HT1080 (cell line): ENCODE data around the gene ZXDC. TPM values are rescaled to one million over a fixed set of nuclear protein-coding genes. Genes with fewer than 3 reads are reported as not detected.

Experiments used
- DNase-seq: peaks from one replicate; pipeline ENCODE4 v3.0.0-alpha.2; 2015; ENCODE audit warnings: low read depth
- total RNA-seq: library from RNA; depleted of rRNA; stranded (reverse); fragments of >200 nt; shearing (Covaris generic); gene quantifications from 2 replicates; pipeline ENCODE4 v1.2.3, GENCODE V29; 2014

ZXDC gene
- total RNA-seq, 1 experiment from 2014 or later = 31.7 TPM

DNA sequence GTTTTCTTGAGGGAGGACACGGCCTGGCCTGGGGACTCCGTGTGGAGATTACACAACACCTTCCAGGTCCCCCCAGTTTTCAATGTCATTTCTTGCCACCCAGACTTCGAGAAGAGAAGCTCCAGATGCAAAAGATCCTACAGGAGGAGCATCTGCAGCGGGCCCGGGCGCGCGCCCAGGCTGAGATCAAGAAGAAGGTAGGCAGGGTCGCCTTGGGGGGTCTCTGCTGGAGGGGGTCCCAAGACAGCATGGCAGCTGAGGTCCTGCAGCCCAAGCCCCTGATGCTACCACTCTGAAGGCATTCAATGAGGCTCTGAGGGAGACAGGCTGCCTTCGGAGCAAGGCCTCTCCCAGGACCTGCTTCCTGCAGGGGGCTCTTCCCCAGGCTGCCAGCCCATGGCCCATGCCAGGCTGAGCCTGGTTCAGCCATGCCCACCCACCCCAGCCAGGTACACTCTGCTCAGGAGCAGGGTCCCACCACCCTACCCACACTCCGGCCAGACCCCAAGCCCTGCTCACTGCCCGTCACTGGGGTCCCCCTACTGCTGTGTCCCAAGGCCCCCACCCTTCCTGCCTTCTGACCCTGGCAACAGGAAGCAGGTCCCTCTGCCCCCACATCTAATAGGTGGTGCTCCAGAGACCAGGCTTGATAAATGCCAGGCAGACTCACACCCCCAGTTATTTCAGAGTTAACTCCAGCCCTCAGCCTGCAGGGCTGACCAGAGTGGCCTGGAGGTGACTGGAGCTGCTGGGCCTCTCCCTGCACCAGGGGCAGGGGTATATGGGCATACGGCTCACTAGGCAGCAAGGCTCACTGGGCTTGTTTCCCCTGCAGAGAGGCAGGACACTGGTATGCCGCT lies 40.0 kb downstream of the ZXDC start:
- no peak for DNase-seq

DNA sequence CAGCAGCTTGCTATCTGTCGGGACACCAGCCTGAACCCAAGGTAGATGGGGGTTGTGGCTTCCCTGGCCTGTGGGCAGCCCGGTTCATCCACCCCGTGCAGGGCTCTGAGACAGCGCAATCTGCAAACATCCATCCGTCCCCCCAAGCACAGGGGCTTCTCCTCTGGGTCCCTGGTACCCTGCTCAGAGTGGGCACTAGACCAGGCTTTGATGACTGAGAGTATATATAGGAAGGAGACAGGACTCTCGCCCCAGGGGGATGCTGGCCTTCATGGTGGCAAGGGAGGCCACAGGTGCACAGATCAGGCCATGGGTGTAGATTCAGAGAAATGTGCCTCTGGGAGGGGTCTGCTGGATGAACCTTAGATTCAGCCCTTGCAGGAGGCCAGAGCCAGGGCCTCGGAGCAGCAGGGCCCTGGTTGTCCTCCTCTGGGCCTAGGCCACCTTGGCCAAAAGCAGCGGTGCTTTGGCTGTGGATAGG lies 40.7 kb downstream of the ZXDC start:
- DNase-seq = no peak

DNA sequence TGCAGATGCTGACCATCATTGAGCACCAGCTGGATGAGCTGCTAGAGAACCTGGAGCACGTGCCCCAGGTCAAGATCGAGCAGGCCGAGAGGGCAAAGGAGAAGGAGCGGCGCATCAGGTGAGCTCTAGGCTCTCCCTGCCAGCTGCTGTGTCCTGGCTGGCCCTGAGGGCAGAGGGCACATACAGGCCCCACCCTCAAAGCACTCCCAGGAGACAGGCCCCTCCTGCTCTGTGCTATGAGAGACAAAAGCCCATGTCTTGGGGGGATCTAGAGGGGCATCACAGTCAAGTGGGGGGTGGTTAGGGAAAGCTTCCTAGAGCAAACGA lies 41.5 kb downstream of the ZXDC start:
- DNase-seq = no peak

DNA sequence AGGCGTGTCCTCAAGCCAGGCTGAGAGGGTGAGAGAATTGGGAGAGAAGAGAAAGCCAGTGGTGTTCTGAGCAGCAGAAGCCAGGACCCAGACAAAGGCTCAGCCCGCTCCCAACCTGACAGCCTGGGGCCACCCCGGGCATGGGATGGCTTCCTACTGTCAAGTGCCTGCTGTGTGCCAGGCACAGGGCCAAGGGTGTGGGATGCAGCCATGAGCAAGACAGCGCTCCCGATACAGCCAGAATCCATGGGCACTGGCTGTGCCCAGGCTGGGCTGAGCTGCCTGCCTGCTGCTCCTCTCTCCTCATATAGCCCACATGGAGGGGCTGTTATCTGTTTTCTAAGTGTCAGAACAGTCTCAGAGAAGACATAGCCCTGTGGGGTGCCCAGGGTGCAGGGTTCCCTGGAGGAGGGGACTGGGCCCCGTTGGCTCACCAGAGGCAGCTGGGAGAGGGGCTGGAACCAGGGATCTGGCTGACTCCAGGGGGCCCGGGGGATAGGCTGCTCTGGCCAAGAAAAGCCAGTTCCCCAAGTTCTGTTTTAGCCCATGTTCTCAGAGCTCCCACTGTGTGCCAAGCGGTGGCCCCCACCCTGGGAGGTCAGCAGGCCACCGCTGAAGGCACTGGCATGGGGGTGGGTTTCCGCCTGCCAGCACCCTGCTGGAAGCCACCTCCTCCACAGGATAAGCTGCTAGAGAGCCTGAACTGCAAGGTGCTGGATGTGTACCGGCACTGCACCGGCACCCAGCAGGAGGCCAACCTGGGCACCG lies 42.0 kb downstream of the ZXDC start:
- no peak for DNase-seq

DNA sequence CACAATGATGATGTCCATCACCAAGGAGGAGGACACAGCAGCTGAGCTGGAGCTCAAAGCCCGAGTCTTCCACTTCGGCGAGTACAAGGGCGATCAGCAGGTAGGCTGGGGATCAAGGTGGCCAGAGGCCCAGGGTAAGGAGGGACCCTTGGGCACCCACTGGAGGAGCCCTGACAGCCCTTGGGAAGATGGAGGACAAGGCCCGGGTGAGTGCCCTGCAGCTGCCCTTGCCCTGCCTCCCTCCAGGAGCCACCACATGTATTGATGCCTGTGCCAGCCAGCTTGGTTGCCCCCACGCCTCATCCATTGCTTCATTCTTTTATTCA lies 42.6 kb downstream of the ZXDC start:
- DNase-seq = peak; percentile 24

DNA sequence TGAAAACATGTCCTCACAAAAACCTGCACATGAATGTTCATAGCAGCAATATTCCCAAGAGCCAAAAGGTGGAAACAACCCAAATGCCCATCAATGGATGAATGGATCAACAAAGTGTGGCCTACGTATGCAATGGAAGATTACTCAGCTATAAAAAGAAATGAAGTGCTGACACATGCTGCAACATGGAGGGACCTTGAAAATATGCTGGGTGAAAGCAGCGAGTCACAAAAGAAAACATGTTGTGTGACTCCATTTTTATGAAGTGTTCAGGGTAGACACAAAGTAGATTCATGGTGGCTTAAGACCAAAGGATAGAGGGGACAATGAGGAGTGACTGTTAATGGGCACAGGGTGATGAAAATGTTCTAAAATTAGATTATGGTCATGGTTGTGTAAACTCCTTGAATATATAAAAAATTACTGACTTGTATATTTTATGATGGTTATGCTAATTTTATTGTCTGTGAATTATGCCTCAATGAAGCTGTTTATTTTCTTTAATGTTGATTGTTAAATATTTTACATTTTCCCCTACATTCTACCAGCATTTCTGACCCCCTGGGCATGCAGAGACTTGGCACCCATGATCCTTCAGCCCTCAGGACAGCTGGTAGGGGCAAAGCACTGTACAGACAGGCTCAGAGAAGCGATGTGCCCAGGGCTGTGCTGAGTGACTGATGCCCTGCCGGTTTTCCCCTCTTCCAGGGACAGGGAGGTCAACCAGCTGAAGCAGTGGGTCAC lies 43.2 kb downstream of the ZXDC start:
- DNase-seq = peak; percentile 17

DNA sequence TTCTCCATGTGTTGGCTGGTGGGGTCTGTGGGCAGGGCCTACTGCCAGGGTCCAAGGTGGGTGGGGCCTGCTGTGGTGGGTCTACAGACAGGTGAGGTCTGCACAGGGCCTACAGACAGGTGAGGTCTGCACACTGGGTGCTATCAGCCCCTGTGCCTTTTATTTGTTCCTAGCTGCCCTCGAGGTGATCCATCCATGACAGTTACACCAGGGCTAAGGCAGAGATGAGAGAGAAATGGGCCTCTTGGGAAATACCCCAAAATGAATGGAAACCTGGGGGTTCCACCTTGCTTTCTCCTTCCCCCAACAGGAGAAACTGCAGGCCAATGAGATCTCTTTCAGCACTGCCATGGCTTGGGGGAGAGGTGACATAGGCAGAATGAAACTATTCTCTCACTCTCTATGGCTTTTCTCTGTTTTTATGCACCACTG lies 44.6 kb downstream of the ZXDC start:
- no peak for DNase-seq

DNA sequence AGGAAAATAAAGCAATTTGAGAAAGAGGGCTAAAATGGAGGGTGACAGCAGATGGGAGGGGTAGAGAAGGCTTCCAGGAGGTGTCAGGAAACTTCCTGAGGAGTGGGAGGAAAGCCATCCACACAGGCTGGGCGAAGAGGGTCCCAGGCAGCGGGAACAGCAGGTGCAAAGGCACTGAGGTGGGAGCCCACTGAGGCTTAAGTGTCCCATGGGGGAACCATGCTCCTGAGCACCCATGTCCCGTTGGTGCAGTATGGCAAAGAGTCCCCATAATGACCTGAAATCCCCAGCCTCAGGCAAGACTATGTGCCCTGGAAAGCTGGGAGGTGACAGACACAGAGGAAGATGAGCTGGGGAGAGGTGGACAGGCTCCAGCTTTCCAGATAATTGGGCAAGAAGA lies 50.9 kb downstream of the ZXDC start:
- DNase-seq = no peak

DNA sequence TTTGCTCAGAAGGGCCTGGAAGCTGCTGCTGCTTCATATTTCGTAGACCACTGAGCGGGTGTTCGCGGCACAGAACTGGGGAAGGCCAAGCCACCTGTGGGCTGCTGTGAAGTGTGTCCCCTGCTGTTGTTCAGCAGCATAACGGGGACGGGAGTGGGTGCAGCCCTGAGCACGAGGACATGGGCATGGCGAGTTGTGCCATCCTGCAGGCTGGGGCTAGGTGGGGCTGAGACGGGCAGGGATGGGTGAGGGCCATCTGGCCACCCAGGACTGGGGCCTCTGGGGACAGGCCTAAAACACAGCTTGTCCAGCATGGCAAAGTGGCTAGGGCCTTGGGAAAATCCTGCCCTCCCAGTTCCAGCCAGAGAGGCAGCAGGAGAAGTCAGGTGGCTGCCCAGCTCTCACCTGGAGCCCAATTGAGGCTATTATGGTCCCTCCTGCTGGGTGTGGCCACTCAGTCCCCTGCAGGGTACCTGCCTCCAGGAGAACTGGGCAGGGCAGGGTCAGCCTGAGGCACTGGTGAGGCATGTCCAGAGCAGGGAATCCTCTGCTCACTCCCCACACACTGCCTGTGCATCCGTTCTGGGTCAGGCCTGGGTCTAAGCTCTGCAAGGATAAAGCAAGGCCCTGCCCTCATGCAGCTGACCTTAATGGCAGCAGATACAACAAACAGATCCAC lies 51.5 kb downstream of the ZXDC start:
- DNase-seq = no peak

DNA sequence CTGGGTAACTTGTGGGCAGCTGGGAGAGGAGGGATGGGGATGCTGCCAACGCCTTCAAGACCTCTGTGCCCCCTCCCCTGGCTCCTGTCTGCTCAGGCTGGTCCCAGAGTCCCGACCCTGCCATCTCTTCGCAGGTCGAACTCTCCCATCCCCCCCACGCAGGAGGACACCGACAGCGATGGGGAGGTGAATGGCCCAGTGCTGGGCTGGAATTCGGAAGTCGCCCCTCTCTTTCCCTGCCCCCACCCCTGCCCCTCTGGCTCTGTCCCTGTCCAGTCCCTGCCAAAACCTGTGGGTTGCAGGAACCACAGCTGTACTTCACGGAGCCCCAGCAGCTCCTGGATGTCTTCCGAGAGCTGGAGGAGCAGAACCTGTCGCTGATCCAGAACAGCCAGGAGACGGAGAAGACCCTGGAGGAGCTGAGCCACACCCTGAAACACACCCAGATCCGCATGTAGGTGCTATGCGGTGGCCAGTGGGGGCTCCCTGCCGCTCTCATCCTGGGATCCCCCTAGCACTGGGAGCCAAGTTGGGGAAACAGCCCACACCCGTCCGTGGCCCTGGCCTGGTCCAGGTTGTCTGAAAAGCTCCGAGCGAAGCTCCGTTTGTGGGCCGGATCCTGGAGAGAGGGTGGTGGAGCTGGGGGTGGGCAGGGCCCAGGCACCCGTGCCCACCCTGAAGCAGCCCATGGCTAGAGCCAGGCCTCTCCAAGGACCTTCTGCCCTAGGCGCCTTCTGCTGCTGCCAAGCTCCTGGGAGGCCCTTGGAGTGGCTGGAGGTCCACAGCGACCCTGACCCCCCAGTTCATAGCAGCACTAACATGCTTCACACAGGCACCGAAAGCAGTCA lies 52.3 kb downstream of the ZXDC start:
- no peak for DNase-seq

DNA sequence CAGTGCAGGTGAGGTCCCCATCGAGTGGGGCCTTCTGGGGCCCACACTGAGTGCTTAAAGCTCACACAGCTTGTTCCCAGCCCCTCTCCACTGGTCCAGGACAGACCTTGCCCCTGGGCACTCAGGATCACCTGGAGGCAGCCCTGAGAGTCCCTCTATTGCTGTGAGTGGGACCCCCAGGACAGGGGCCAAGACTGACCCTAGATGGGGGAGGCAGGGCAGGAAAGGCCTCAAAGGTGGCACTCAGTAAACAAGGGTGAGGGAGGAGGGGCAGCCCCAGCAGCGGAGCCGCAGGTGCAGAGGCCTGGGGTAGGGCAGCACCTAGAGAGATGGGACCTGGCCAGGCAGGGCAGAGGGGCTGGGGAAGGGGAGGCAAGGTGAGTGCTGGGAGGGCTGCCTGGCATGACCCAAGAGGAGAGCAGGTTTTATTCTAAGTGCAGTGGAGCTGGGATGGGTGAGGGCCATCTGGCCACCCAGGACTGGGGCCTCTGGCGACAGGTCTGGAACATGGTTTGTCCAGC lies 53.1 kb downstream of the ZXDC start:
- no peak for DNase-seq

DNA sequence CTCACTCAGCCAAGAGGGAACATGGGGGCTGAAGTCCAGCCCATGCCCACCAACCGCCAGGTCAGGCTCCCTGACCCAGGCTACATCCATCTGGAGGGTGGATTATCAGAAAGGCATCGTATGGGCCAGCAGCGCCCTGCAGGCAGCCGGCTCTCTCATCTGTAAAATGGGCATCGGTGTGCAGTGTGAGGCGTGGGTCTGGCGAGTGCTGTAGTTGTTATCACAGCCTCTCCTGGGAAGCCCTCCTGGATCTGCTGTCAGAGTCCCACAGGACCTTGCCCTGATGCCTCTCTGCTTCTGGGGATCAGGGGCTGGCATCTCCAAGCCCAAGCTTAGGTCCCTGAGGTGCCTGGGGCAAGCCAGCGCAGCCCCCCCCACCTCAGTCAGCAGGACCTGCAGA lies 53.6 kb downstream of the ZXDC start:
- no peak for DNase-seq

DNA sequence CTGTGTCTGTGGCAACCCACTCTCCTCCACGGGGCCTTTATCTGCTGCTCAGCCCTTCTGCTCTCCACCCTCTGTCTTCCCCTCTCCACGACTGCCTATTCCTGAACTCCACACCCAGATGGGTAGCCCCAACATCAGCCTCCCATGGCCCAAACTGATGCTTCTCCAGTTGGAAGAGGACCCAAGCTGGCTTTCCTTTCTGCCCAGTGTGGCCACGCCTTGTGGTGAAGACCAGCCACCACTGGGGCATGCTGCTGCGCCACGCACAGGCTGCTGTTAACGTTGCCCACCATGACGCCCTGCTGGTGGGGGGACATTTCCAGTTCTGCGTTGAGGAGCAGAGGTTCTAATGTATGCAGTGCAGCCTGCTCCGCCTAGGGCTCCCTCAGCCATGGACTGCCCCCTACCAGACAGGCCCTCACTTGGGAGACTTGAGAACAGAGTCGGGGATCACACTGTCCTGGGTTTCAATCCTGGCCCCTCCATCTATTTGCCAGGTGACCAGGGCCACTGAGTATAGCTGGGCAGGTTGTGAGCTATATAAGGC lies 54.0 kb downstream of the ZXDC start:
- no peak for DNase-seq

DNA sequence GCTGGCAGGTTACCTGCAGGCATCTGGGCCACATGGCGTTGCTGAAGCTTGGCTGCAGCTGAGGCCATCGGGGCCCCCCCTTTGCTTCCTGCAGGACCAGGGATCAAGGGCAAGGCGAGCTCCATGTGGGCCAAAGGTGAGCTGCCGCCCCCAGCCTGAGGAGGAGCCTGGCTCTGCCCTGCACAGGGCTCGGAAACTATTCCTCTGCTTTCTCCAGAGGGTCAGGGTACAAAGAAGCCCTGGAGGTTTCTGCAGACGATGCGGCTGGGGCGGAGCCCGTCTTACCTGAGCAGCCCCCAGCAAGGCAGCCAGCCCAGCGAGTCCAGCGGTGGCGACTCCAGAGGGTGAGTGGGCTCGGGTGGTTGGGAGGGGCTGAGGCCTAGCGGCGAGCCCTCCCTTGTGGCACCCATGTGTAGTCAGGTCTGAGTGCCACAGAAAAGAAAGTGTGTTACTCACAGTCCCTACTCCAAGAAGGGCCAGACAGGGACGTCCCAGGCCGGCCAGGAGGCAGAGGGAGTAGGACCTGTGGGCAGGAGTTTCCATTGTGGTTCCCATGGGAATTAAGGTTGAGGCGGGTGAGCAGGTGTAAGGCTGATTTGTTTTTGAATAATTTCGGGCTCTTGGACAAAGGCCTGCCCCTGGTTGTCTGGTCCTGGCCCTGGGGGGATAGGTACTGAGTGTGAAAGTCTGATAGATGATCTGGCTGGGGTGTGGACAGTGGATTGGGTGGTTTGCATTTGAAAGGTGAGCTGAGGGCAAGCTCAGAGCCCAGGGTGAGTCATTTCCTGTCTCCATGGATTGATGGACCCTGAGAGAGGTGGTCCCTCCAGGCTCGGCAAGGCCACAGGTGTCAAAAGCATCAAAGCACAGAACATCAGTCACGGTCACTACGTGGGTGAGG lies 55.6 kb downstream of the ZXDC start:
- DNase-seq = peak; percentile 51

DNA sequence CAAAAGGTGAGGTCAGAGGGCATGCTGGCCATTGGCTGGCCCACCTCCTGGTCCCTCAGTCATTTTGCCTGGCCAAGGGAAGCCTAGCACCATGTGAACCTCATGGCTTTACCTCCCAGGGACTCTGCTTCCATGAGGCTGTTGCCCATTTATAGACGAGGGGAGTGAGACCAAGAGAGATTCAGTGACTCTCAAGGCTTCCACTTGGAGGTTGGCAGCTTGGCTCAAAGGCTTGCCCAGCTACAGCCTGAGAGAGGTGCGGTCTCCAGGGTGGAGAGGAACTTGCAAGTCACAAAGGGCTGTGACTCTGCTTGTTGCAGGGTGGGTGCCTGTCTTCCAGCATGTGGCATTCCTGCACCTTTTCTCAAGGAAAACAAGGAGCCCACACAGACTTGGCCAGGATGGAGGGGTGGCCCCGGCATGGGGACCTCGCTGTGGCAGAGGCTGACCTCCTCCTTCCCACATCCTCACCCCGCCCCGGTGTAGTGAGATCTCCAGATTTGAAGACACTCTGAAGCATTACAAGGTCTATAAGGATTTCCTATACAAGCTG lies 56.5 kb downstream of the ZXDC start:
- DNase-seq = no peak

DNA sequence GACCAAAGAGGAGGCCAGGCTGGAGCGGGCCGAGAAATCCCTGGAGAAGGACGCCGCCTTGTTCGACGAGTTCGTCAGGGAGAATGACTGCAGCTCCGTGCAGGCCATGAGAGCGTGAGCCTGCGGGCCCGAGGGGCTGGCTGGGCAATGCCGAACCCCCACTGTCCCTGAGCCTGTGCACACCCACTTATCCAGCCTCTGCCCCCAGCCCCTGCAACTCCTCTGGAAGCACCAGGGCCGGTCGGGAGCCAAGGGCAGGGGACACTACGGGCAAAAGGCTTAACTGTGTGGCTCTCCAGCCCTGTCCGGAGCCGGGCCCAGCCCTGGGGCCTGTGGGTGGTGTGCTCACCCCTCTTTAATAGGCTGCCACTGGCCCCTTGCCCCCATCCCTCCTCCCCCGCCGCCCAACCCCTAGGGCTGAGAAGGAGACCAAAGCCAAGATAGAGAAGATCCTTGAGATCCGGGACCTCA lies 57.0 kb downstream of the ZXDC start:
- no peak for DNase-seq

DNA sequence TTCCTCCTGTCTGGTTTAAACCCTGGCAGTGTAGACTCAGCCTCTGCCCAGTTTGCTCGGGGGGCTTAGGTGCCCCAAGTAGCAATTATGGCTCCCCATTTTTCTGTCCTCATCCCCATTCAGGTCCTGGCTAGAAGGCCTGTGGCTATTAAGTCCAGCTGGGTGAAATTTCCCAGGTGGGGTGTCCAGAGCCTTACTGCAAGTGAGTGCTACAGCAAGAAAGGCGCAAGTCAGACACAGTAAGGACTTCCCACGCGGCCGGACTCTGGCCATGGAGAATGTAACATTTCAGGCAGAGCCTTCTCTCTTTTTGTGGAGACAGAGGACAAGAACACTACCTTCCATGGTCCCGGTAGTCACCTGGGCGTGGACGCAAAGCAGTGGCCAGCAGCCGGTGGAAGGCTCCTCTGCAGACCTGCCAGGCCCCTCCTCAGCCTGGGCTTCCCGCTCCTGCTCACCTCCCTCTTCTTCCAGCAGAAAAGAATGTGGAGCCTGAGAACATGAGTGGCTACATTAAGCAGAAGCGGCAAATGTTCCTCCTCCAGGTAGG lies 57.6 kb downstream of the ZXDC start:
- no peak for DNase-seq

DNA sequence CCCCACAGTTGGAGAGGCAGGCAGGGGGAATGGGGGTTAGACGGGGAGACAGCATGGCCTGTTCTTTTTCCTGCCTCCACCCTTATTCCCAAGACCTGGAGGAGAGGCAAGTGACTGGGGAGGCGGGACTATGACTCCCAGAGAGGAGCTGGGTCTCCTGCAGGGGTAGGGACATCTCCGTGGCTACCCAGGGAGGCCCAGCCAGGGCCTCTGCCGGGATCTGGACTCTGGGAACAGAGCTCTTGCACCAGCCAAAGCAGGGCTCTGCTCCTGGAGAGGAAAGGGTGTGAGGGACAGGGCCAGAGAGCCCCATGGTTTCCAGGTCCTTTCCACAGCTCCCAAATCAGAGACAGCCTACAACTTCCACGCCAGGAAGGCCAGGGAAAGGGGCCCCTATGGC lies 58.2 kb downstream of the ZXDC start:
- DNase-seq = no peak
